Astrocyte (in vitro differentiated cells and primary cell): ENCODE results near the gene CTSW. TPM values are rescaled to one million over a fixed set of nuclear protein-coding genes. Genes with fewer than 3 reads are reported as not detected.
A peak's percentile ranks its signal among the peaks of the same experiment; 100 is the strongest.

Source experiments
- DNase-seq: peaks from one replicate; pipeline ENCODE4 v3.0.0-alpha.2; 2010; ENCODE audit warnings: low read depth
- FAIRE-seq: peaks from 2 replicates; lab custom pipeline; 2011; peaks lifted over from hg19 to GRCh38; lab: Jason Lieb, UNC
- H2AFZ ChIP-seq: 2 replicates; pipeline ENCODE4 v1.6.0; 2012; ENCODE audit warnings: low read depth, low read length, inconsistent platforms
- H3K27ac ChIP-seq: 2 replicates; pipeline ENCODE4 v1.5.1; 2011; ENCODE audit warnings: low read depth, low read length, inconsistent platforms
- H3K27me3 ChIP-seq: 2 replicates; pipeline ENCODE4 v1.6.0; 2011; ENCODE audit warnings: low read length, inconsistent platforms; ENCODE audit not compliant: insufficient read depth
- H3K36me3 ChIP-seq: 2 replicates; pipeline ENCODE4 v1.5.1; 2011; ENCODE audit warnings: low read length, inconsistent platforms; ENCODE audit not compliant: insufficient read depth
- H3K4me1 ChIP-seq: 2 replicates; pipeline ENCODE4 v1.5.1; 2011; ENCODE audit warnings: low read length, inconsistent platforms; ENCODE audit not compliant: insufficient read depth
- H3K4me2 ChIP-seq: 2 replicates; pipeline ENCODE4 v1.6.0; 2012; ENCODE audit warnings: low read length, inconsistent platforms
- H3K4me3 ChIP-seq: 2 replicates; pipeline ENCODE4 v1.5.1; 2011; ENCODE audit warnings: low read depth, mild to moderate bottlenecking, low read length, inconsistent platforms; ENCODE audit not compliant: insufficient read depth
- H3K79me2 ChIP-seq: 2 replicates; pipeline ENCODE4 v1.6.0; 2012; ENCODE audit warnings: mild to moderate bottlenecking, low read length, inconsistent platforms; ENCODE audit not compliant: insufficient read depth
- H3K9ac ChIP-seq: 2 replicates; pipeline ENCODE4 v1.6.0; 2012; ENCODE audit warnings: mild to moderate bottlenecking, low read length, inconsistent platforms
- H3K9me3 ChIP-seq: 2 replicates; pipeline ENCODE4 v1.5.1; 2012; ENCODE audit warnings: low read depth, mild to moderate bottlenecking, low read length, inconsistent platforms; ENCODE audit not compliant: insufficient read depth
- H4K20me1 ChIP-seq: 2 replicates; pipeline ENCODE4 v1.6.0; 2012; ENCODE audit warnings: low read length, inconsistent platforms; ENCODE audit not compliant: insufficient read depth
- H3K27ac Mint-ChIP-seq: one replicate; pipeline ENCODE4 v1.8.0; 2021; ENCODE audit warnings: mild to moderate bottlenecking, mixed read lengths; ENCODE audit not compliant: unreplicated experiment
- H3K27me3 Mint-ChIP-seq: one replicate; pipeline ENCODE4 v1.8.0; 2021; ENCODE audit warnings: low read depth, mixed read lengths; ENCODE audit not compliant: unreplicated experiment
- H3K36me3 Mint-ChIP-seq: one replicate; pipeline ENCODE4 v1.8.0; 2021; ENCODE audit warnings: low read depth, mixed read lengths; ENCODE audit not compliant: unreplicated experiment
- H3K4me1 Mint-ChIP-seq: one replicate; pipeline ENCODE4 v1.8.0; 2021; ENCODE audit warnings: low read depth, mixed read lengths; ENCODE audit not compliant: unreplicated experiment
- H3K4me3 Mint-ChIP-seq: one replicate; pipeline ENCODE4 v1.8.0; 2021; ENCODE audit warnings: mild to moderate bottlenecking, moderate library complexity, mixed read lengths; ENCODE audit not compliant: unreplicated experiment
- H3K9me3 Mint-ChIP-seq: one replicate; pipeline ENCODE4 v1.8.0; 2021; ENCODE audit warnings: mild to moderate bottlenecking, mixed read lengths; ENCODE audit not compliant: unreplicated experiment
- EZH2 ChIP-seq: IDR thresholded peaks from 2 replicates; pipeline ENCODE4 v1.6.1; 2012; ENCODE audit warnings: mild to moderate bottlenecking, low read length, inconsistent platforms; ENCODE audit not compliant: insufficient read depth
- total RNA-seq: library from RNA; stranded (reverse); gene quantifications from 2 replicates; pipeline ENCODE4 v1.2.1, GENCODE V29; 2021
- TF ChIP-seq, protein P1 (sequence below): IDR thresholded peaks from 2 replicates; pipeline ENCODE4 v1.5.1; 2011; ENCODE audit warnings: low read depth, mild to moderate bottlenecking, inconsistent platforms, low read length, moderate library complexity; ENCODE audit not compliant: insufficient read depth

The CTSW gene
- total RNA-seq, 1 donor from 2014 or later, result not detected

DNA sequence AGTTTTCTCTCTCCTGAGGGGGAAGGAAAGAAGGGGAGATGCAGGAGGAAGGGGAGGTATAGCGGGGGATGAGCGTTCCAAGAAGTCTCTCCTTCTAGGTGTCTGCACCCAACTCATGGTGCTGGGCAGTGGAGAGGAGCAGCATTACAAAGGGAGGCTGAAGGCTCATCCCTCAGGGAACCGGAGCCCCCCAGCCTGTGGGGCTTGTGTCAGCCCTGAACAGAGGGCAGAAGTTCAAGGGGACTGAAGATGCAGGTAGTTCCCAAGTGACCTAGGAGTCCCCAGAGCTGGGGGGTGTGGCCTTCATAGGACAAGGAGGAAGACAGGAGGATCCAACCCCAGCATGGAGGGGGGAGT lies 37.4 kb downstream of the CTSW start:
- Mint-ChIP-seq H3K4me3 (peak overlapping the region; percentile 76), H3K9me3 (no peaks in the 10 kb centered on the region), H3K4me1 (peaks cover 30% of the 10 kb centered on the region), H3K27ac (peak overlapping the region; percentile 98), H3K36me3 (peaks cover 2% of the 10 kb centered on the region), H3K27me3 (no peaks in the 10 kb centered on the region)
- TF ChIP-seq, protein P1, sequence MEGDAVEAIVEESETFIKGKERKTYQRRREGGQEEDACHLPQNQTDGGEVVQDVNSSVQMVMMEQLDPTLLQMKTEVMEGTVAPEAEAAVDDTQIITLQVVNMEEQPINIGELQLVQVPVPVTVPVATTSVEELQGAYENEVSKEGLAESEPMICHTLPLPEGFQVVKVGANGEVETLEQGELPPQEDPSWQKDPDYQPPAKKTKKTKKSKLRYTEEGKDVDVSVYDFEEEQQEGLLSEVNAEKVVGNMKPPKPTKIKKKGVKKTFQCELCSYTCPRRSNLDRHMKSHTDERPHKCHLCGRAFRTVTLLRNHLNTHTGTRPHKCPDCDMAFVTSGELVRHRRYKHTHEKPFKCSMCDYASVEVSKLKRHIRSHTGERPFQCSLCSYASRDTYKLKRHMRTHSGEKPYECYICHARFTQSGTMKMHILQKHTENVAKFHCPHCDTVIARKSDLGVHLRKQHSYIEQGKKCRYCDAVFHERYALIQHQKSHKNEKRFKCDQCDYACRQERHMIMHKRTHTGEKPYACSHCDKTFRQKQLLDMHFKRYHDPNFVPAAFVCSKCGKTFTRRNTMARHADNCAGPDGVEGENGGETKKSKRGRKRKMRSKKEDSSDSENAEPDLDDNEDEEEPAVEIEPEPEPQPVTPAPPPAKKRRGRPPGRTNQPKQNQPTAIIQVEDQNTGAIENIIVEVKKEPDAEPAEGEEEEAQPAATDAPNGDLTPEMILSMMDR, result no peak
- TF ChIP-seq EZH2, result no peak
- Histone ChIP-seq H3K79me2 (peaks cover 53% of the 10 kb centered on the region), H3K9ac (peak overlapping the region; percentile 66), H3K27me3 (no peaks in the 10 kb centered on the region), H2AFZ (no peak overlapping the region), H3K4me2 (peak overlapping the region; percentile 98), H3K9me3 (no peaks in the 10 kb centered on the region), H3K36me3 (peaks cover 8% of the 10 kb centered on the region), H3K4me3 (peak overlapping the region; percentile 87), H3K27ac (peak overlapping the region; percentile 97), H3K4me1 (peaks cover 67% of the 10 kb centered on the region), H4K20me1 (peaks cover 9% of the 10 kb centered on the region)
- DNase-seq (no peak), FAIRE-seq (no peak)

- H3K27ac Mint-ChIP-seq, result peak overlapping the region; percentile 98
- H2AFZ ChIP-seq, result no peak overlapping the region
Measured at GRCh38 chr11:65917434-65918210, 38.0 kb downstream of the CTSW start.

More at GRCh38 chr11:65917434-65918210, 38.0 kb downstream of the CTSW start:
- peak overlapping the region; percentile 88 for H3K4me3 Mint-ChIP-seq
- Histone ChIP-seq H4K20me1 (peaks cover 9% of the 10 kb centered on the region), H3K4me3 (peak overlapping the region; percentile 87), H3K9me3 (no peaks in the 10 kb centered on the region), H3K9ac (peak overlapping the region; percentile 95), H3K79me2 (peaks cover 59% of the 10 kb centered on the region), H3K4me2 (peak overlapping the region; percentile 98), H3K4me1 (peaks cover 61% of the 10 kb centered on the region), H3K36me3 (peaks cover 14% of the 10 kb centered on the region), H3K27me3 (no peaks in the 10 kb centered on the region), H3K27ac (peak overlapping the region; percentile 97)
- DNase-seq, result no peak
- H3K9me3 Mint-ChIP-seq, result no peaks in the 10 kb centered on the region
- peaks cover 8% of the 10 kb centered on the region for H3K36me3 Mint-ChIP-seq
- TF ChIP-seq, protein P1, result no peak
- TF ChIP-seq EZH2, result no peak
- H3K27me3 Mint-ChIP-seq, result no peaks in the 10 kb centered on the region
- peaks cover 30% of the 10 kb centered on the region for H3K4me1 Mint-ChIP-seq
- FAIRE-seq, result no peak
